ENCODE measurements around the gene MBL2. TPM values are rescaled to one million over a fixed set of nuclear protein-coding genes. Genes with fewer than 3 reads are reported as not detected.

Gene MBL2
- total RNA-seq, 1 experiment from 2014 or later, result not detected

- BruUV-seq (replicated peaks), result no TSS peak
- in situ Hi-C loops (cut with HindIII; ENCODE audit: low pct_unique_long_range_greater_than_20kb, low sequenced_read_pairs) (no loop called here), intact Hi-C loops (cut with micrococcal nuclease; ENCODE audit: unreplicated experiment) (no loop called here)
- CTCF ChIA-PET, result no interaction called here
- no peak for TF ChIP-seq TCF7L2 (IDR thresholded peaks at IDR 0.05; ENCODE audit: low read depth, low read length)
- DNase-seq (ENCODE audit: low read depth, low spot score) (no peak), ATAC-seq (no peak)
- no peak overlapping the region for H3K4me3 ChIP-seq (ENCODE audit: low read depth in 2 of 2, low read length in 2 of 2)
- no peak overlapping the region for H3K27ac ChIP-seq (ENCODE audit: low read length)
- POLR2A ChIA-PET, result no interaction called here
- H3K4me1 ChIP-seq (ENCODE audit: control insufficient read depth, insufficient read depth, low read length), result peaks cover 3% of the 10 kb centered on the region; the same call in 1 of the 2 replicates
- no peaks in the 10 kb centered on the region for H3K27me3 ChIP-seq (ENCODE audit: control insufficient read depth, insufficient read depth, low read length)
- H3K9me3 ChIP-seq (ENCODE audit: control insufficient read depth, insufficient read depth, low read depth, low read length), result no peaks in the 10 kb centered on the region
- no peaks in the 10 kb centered on the region for H3K36me3 ChIP-seq (ENCODE audit: control insufficient read depth, insufficient read depth, low read length)
These were observed 29.4 kb upstream of the MBL2 start for GRCh38 chr10:52801947-52802346.

GRCh38 chr10:52786098-52786497 is 13.5 kb upstream of the MBL2 start:
- Histone ChIP-seq H3K4me3 (ENCODE audit: low read depth in 2 of 2, low read length in 2 of 2) (no peak overlapping the region), H3K27me3 (ENCODE audit: control insufficient read depth, insufficient read depth, low read length) (no peaks in the 10 kb centered on the region), H3K27ac (ENCODE audit: low read length) (no peak overlapping the region), H3K9me3 (ENCODE audit: control insufficient read depth, insufficient read depth, low read depth, low read length) (no peaks in the 10 kb centered on the region), H3K4me1 (ENCODE audit: control insufficient read depth, insufficient read depth, low read length) (no peaks in the 10 kb centered on the region), H3K36me3 (ENCODE audit: control insufficient read depth, insufficient read depth, low read length) (no peaks in the 10 kb centered on the region)
- intact Hi-C loops (cut with micrococcal nuclease; ENCODE audit: unreplicated experiment), result no loop called here
- no peak for TF ChIP-seq TCF7L2 (IDR thresholded peaks at IDR 0.05; ENCODE audit: low read depth, low read length)
- BruUV-seq (replicated peaks), result no TSS peak
- POLR2A ChIA-PET, result no interaction called here
- in situ Hi-C loops (cut with HindIII; ENCODE audit: low pct_unique_long_range_greater_than_20kb, low sequenced_read_pairs), result no loop called here
- no peak for ATAC-seq
- CTCF ChIA-PET, result no interaction called here
- DNase-seq (ENCODE audit: low read depth, low spot score), result no peak

GRCh38 chr10:52785418-52785817 is 12.8 kb upstream of the MBL2 start:
- in situ Hi-C loops (cut with HindIII; ENCODE audit: low pct_unique_long_range_greater_than_20kb, low sequenced_read_pairs) (no loop called here), intact Hi-C loops (cut with micrococcal nuclease; ENCODE audit: unreplicated experiment) (no loop called here)
- Histone ChIP-seq H3K9me3 (ENCODE audit: control insufficient read depth, insufficient read depth, low read depth, low read length) (no peaks in the 10 kb centered on the region), H3K4me3 (ENCODE audit: low read depth in 2 of 2, low read length in 2 of 2) (no peak overlapping the region), H3K27ac (ENCODE audit: low read length) (no peak overlapping the region), H3K4me1 (ENCODE audit: control insufficient read depth, insufficient read depth, low read length) (no peaks in the 10 kb centered on the region), H3K36me3 (ENCODE audit: control insufficient read depth, insufficient read depth, low read length) (no peaks in the 10 kb centered on the region), H3K27me3 (ENCODE audit: control insufficient read depth, insufficient read depth, low read length) (no peaks in the 10 kb centered on the region)
- DNase-seq (ENCODE audit: low read depth, low spot score) (no peak), ATAC-seq (no peak)
- no TSS peak for BruUV-seq (replicated peaks)
- ChIA-PET CTCF (no interaction called here), POLR2A (no interaction called here)
- no peak for TF ChIP-seq REST (IDR thresholded peaks at IDR 0.05; ENCODE audit: insufficient read depth in 1 of 2, low read depth in 2 of 2, low read length in 1 of 2)
- no peak for TF ChIP-seq POLR2AphosphoS5 (IDR thresholded peaks at IDR 0.05; ENCODE audit: low read depth, low read length)
- no peak for TF ChIP-seq CTCF (IDR thresholded peaks at IDR 0.05)
- no peak for TF ChIP-seq SIN3A (IDR thresholded peaks at IDR 0.05; ENCODE audit: borderline replicate concordance, insufficient read depth, low read depth, low read length)
- no peak for TF ChIP-seq TCF7L2 (IDR thresholded peaks at IDR 0.05; ENCODE audit: low read depth, low read length)
